Measurements from ENCODE around the gene LAMA1.

DNA sequence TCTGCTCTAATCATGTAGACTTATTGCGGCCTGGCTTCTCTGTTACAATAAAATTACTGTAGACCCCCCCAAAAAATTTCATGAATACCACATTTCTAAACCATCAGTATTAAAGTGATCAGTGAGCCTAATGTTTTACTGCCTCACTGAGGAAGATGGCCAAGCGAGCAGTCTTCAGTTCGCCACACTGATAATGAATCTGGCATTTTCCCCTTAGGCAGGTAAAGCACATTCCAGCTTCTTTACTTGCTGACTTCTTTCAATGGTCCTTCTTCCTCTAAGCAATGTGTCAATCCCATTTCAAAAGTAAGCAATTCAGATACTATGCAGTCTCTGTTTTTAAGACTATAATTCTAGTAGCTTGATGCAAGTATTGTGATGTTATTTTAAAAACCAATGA is 137.6 kb downstream of the LAMA1 start:
- no peak for TF ChIP-seq POLR2AphosphoS5 (IDR thresholded peaks at IDR 0.05)
- TF ChIP-seq CTCF (IDR thresholded peaks at IDR 0.05) = no peak
- TF ChIP-seq POLR2A (IDR thresholded peaks at IDR 0.05) = no peak
